ENCODE data around the gene SLIT3. TPM values are rescaled to one million over a fixed set of nuclear protein-coding genes. Genes with fewer than 3 reads are reported as not detected.
A peak's percentile ranks its signal among the peaks of the same experiment; 100 is the strongest.

Gene SLIT3
- total and polyA plus RNA-seq, 4 experiments from 2014 or later: not detected

GRCh38 chr5:168695301-168695835 is 605.6 kb downstream of the SLIT3 start:
- Mint-ChIP-seq H3K36me3 (no peaks in the 10 kb centered on the region), H3K4me1 (no peaks in the 10 kb centered on the region), H3K4me3 (no peak overlapping the region), H3K27me3 (peaks cover 0 to 4% of the 10 kb centered on the region in 2 donors), H3K27ac (no peak overlapping the region), H3K9me3 (no peaks in the 10 kb centered on the region)
- H3K4me1 ChIP-seq (ENCODE audit: insufficient read depth, low read length): no peaks in the 10 kb centered on the region
- no peaks in the 10 kb centered on the region for H3K27me3 ChIP-seq (ENCODE audit: insufficient read depth, low read length)
- intact Hi-C loops (cut with micrococcal nuclease): no loop called here
- CTCF ChIA-PET (ENCODE audit: partially characterized antibody): no interaction called here
- POLR2A ChIA-PET (ENCODE audit: partially characterized antibody): no interaction called here
- H3K27ac ChIP-seq (ENCODE audit: low read depth, low read length): no peak overlapping the region
- H3K9me3 ChIP-seq (ENCODE audit: control insufficient read depth in 1 of 2, low read length in 2 of 2): no peaks in the 10 kb centered on the region
- DNase-seq: no peak
- no peaks in the 10 kb centered on the region for H3K36me3 ChIP-seq (ENCODE audit: insufficient read depth, low read length)
- H3K4me3 ChIP-seq (ENCODE audit: low read length in 2 of 2): no peak overlapping the region

- H3K36me3 Mint-ChIP-seq: no peaks in the 10 kb centered on the region
- CTCF ChIA-PET (ENCODE audit: partially characterized antibody): no interaction called here
Observed at GRCh38 chr5:168694289-168694688, 606.6 kb downstream of the SLIT3 start.

GRCh38 chr5:168693883-168694282 is 607.1 kb downstream of the SLIT3 start:
- ChIA-PET CTCF (ENCODE audit: partially characterized antibody) (no interaction called here), POLR2A (ENCODE audit: partially characterized antibody) (no interaction called here)
- H3K36me3 ChIP-seq (ENCODE audit: insufficient read depth, low read length): no peaks in the 10 kb centered on the region
- intact Hi-C loops (cut with micrococcal nuclease): no loop called here
- Mint-ChIP-seq H3K4me1 (no peaks in the 10 kb centered on the region), H3K36me3 (no peaks in the 10 kb centered on the region), H3K27ac (no peak overlapping the region), H3K9me3 (no peaks in the 10 kb centered on the region), H3K27me3 (peaks cover 0 to 4% of the 10 kb centered on the region in 2 donors), H3K4me3 (no peak overlapping the region)
- no peak overlapping the region for H3K27ac ChIP-seq (ENCODE audit: low read depth, low read length)
- no peaks in the 10 kb centered on the region for H3K27me3 ChIP-seq (ENCODE audit: insufficient read depth, low read length)
- no peaks in the 10 kb centered on the region for H3K9me3 ChIP-seq (ENCODE audit: control insufficient read depth in 1 of 2, low read length in 2 of 2)
- DNase-seq: no peak
- no peak overlapping the region for H3K4me3 ChIP-seq (ENCODE audit: low read length in 2 of 2)
- H3K4me1 ChIP-seq (ENCODE audit: insufficient read depth, low read length): no peaks in the 10 kb centered on the region

More at GRCh38 chr5:168694289-168694688, 606.6 kb downstream of the SLIT3 start:
- H3K27me3 Mint-ChIP-seq: peaks cover 0 to 4% of the 10 kb centered on the region in 2 donors
- no peaks in the 10 kb centered on the region for H3K4me1 Mint-ChIP-seq
- H3K27ac Mint-ChIP-seq: peak overlapping the region in 1 of 7 donors; percentile 54
- H3K4me3 Mint-ChIP-seq: no peak overlapping the region
- POLR2A ChIA-PET (ENCODE audit: partially characterized antibody): no interaction called here
- Histone ChIP-seq H3K9me3 (ENCODE audit: control insufficient read depth in 1 of 2, low read length in 2 of 2) (no peaks in the 10 kb centered on the region), H3K36me3 (ENCODE audit: insufficient read depth, low read length) (no peaks in the 10 kb centered on the region), H3K27me3 (ENCODE audit: insufficient read depth, low read length) (no peaks in the 10 kb centered on the region), H3K4me1 (ENCODE audit: insufficient read depth, low read length) (no peaks in the 10 kb centered on the region), H3K4me3 (ENCODE audit: low read length in 2 of 2) (no peak overlapping the region), H3K27ac (ENCODE audit: low read depth, low read length) (no peak overlapping the region)
- no peaks in the 10 kb centered on the region for H3K9me3 Mint-ChIP-seq
- intact Hi-C loops (cut with micrococcal nuclease): no loop called here
- DNase-seq: no peak

- POLR2A ChIA-PET (ENCODE audit: partially characterized antibody): no interaction called here
- H3K27ac Mint-ChIP-seq: no peak overlapping the region
- Histone ChIP-seq H3K27ac (ENCODE audit: low read depth, low read length) (no peak overlapping the region), H3K36me3 (ENCODE audit: insufficient read depth, low read length) (no peaks in the 10 kb centered on the region), H3K4me3 (ENCODE audit: low read length in 2 of 2) (no peak overlapping the region), H3K27me3 (ENCODE audit: insufficient read depth, low read length) (no peaks in the 10 kb centered on the region), H3K9me3 (ENCODE audit: control insufficient read depth in 1 of 2, low read length in 2 of 2) (no peaks in the 10 kb centered on the region), H3K4me1 (ENCODE audit: insufficient read depth, low read length) (no peaks in the 10 kb centered on the region)
- H3K36me3 Mint-ChIP-seq: no peaks in the 10 kb centered on the region
- no peaks in the 10 kb centered on the region for H3K4me1 Mint-ChIP-seq
- intact Hi-C loops (cut with micrococcal nuclease): no loop called here
- no peak overlapping the region for H3K4me3 Mint-ChIP-seq
- no peak for DNase-seq
- H3K9me3 Mint-ChIP-seq: no peaks in the 10 kb centered on the region
- H3K27me3 Mint-ChIP-seq: peaks cover 0 to 4% of the 10 kb centered on the region in 2 donors
- CTCF ChIA-PET (ENCODE audit: partially characterized antibody): interaction anchor here (0.6 kb wide), 1 partner anchor 13 kb away, joined by 3 read pairs; no protein-coding TSS in a partner anchor
Observed at GRCh38 chr5:168693297-168693696, 607.6 kb downstream of the SLIT3 start.

- H3K9me3 Mint-ChIP-seq: no peaks in the 10 kb centered on the region
- Histone ChIP-seq H3K9me3 (ENCODE audit: control insufficient read depth in 1 of 2, low read length in 2 of 2) (no peaks in the 10 kb centered on the region), H3K36me3 (ENCODE audit: insufficient read depth, low read length) (no peaks in the 10 kb centered on the region), H3K27me3 (ENCODE audit: insufficient read depth, low read length) (no peaks in the 10 kb centered on the region), H3K4me3 (ENCODE audit: low read length in 2 of 2) (no peak overlapping the region), H3K27ac (ENCODE audit: low read depth, low read length) (no peak overlapping the region), H3K4me1 (ENCODE audit: insufficient read depth, low read length) (no peaks in the 10 kb centered on the region)
- ChIA-PET POLR2A (ENCODE audit: partially characterized antibody) (no interaction called here), CTCF (ENCODE audit: partially characterized antibody) (interaction anchor here (5.8 kb wide), 1 partner anchor 12 kb away, joined by 22 read pairs; no protein-coding TSS in a partner anchor)
- no peaks in the 10 kb centered on the region for H3K4me1 Mint-ChIP-seq
- H3K4me3 Mint-ChIP-seq: no peak overlapping the region
- H3K27ac Mint-ChIP-seq: no peak overlapping the region
- H3K27me3 Mint-ChIP-seq: peaks cover 0 to 4% of the 10 kb centered on the region in 2 donors
- intact Hi-C loops (cut with micrococcal nuclease): no loop called here
- DNase-seq: no peak
- H3K36me3 Mint-ChIP-seq: no peaks in the 10 kb centered on the region
Observed at GRCh38 chr5:168691891-168692290, 609.0 kb downstream of the SLIT3 start.

- H3K4me1 Mint-ChIP-seq: no peaks in the 10 kb centered on the region
- Histone ChIP-seq H3K4me1 (ENCODE audit: insufficient read depth, low read length) (no peaks in the 10 kb centered on the region), H3K4me3 (ENCODE audit: low read length in 2 of 2) (no peak overlapping the region), H3K36me3 (ENCODE audit: insufficient read depth, low read length) (no peaks in the 10 kb centered on the region), H3K9me3 (ENCODE audit: control insufficient read depth in 1 of 2, low read length in 2 of 2) (no peaks in the 10 kb centered on the region), H3K27me3 (ENCODE audit: insufficient read depth, low read length) (no peaks in the 10 kb centered on the region), H3K27ac (ENCODE audit: low read depth, low read length) (no peak overlapping the region)
- H3K9me3 Mint-ChIP-seq: no peaks in the 10 kb centered on the region
- no peak for DNase-seq
- CTCF ChIA-PET (ENCODE audit: partially characterized antibody): interaction anchor here (0.7 to 5.8 kb wide), 3 partner anchors 9 to 1497 kb away, joined by 3 to 22 read pairs (median 4); no protein-coding TSS in a partner anchor
- H3K36me3 Mint-ChIP-seq: no peaks in the 10 kb centered on the region
- intact Hi-C loops (cut with micrococcal nuclease): no loop called here
- no peaks in the 10 kb centered on the region for H3K27me3 Mint-ChIP-seq
- H3K27ac Mint-ChIP-seq: no peak overlapping the region
- POLR2A ChIA-PET (ENCODE audit: partially characterized antibody): no interaction called here
- no peak overlapping the region for H3K4me3 Mint-ChIP-seq
Observed at GRCh38 chr5:168689260-168689659, 611.7 kb downstream of the SLIT3 start.

- no peak for DNase-seq
- no peak overlapping the region for H3K27ac Mint-ChIP-seq
- H3K4me3 ChIP-seq (ENCODE audit: low read length in 2 of 2): no peak overlapping the region
- no peak overlapping the region for H3K4me3 Mint-ChIP-seq
- no peaks in the 10 kb centered on the region for H3K27me3 Mint-ChIP-seq
- H3K4me1 ChIP-seq (ENCODE audit: insufficient read depth, low read length): peaks cover 8% of the 10 kb centered on the region
- no peaks in the 10 kb centered on the region for H3K27me3 ChIP-seq (ENCODE audit: insufficient read depth, low read length)
- H3K9me3 Mint-ChIP-seq: no peaks in the 10 kb centered on the region
- no peaks in the 10 kb centered on the region for H3K36me3 ChIP-seq (ENCODE audit: insufficient read depth, low read length)
- POLR2A ChIA-PET (ENCODE audit: partially characterized antibody): no interaction called here
- H3K27ac ChIP-seq (ENCODE audit: low read depth, low read length): no peak overlapping the region
- peaks cover 3 to 10% (median 6%) of the 10 kb centered on the region in 4 donors for H3K4me1 Mint-ChIP-seq
- intact Hi-C loops (cut with micrococcal nuclease): no loop called here
- H3K9me3 ChIP-seq (ENCODE audit: control insufficient read depth in 1 of 2, low read length in 2 of 2): no peaks in the 10 kb centered on the region
- CTCF ChIA-PET (ENCODE audit: partially characterized antibody): interaction anchor here (5.8 kb wide), 1 partner anchor 7 kb away, joined by 22 read pairs; no protein-coding TSS in a partner anchor
- H3K36me3 Mint-ChIP-seq: no peaks in the 10 kb centered on the region
Observed at GRCh38 chr5:168686837-168687236, 614.1 kb downstream of the SLIT3 start.

All from CD4-positive, alpha-beta memory T cell (primary cell).